ENCODE results near the gene AMOT. TPM values are rescaled to one million over a fixed set of nuclear protein-coding genes. Genes with fewer than 3 reads are reported as not detected.

The AMOT gene
- total and polyA plus RNA-seq, 10 of the 15 experiments (the other 5 are each of a cell fraction or from before 2014, with no cell fraction given): 0.92 to 14.5 (median 2.9) TPM

GRCh38 chrX:112769034-112769433, 71.6 kb downstream of the AMOT start (continued):
- TF ChIP-seq USF1 (IDR thresholded peaks at IDR 0.05; ENCODE audit: borderline replicate concordance, extremely low read length, insufficient read depth, low read depth, low read length): no peak

GRCh38 chrX:112768563-112768962, 72.1 kb downstream of the AMOT start:
- no peaks in the 10 kb centered on the region for H4K20me1 ChIP-seq (ENCODE audit: control insufficient read depth, insufficient read depth)
- in situ Hi-C loops (cut with MboI) (no loop called here), intact Hi-C loops (cut with micrococcal nuclease; ENCODE audit: unreplicated experiment) (loop anchor here (10.0 kb wide), 1 partner anchor 66 kb away; no protein-coding TSS in a partner anchor)
- no peaks in the 10 kb centered on the region for H3K79me2 ChIP-seq (ENCODE audit: control insufficient read depth, insufficient read depth, low read length)
- H3K4me1 ChIP-seq (ENCODE audit: control insufficient read depth, insufficient read depth, low read length): no peaks in the 10 kb centered on the region
- no peak overlapping the region for H2AFZ ChIP-seq (ENCODE audit: control insufficient read depth, low read depth, low read length)
- WGBS (ENCODE audit: insufficient coverage, insufficient replicate concordance, low lambda C conversion rate, missing lambda C conversion rate): 25% methylated on average over 2 of the region's 2 CpGs
- no peaks in the 10 kb centered on the region for H3K36me3 ChIP-seq (ENCODE audit: control insufficient read depth in 2 of 2, insufficient read depth in 2 of 2, low read length in 1 of 2)
- H3K27me3 ChIP-seq (replicated peaks in 1 of 2; ENCODE audit: control insufficient read depth in 2 of 2, insufficient read depth in 2 of 2, low read length in 1 of 2): no peaks in the 10 kb centered on the region
- H3K27ac ChIP-seq (ENCODE audit: control insufficient read depth, insufficient read depth): no peak overlapping the region
- TF ChIP-seq E2F8 (IDR thresholded peaks at IDR 0.05; ENCODE audit: low read depth, partially characterized antibody) (no peak), NR2C2 (IDR thresholded peaks at IDR 0.05; ENCODE audit: borderline replicate concordance, control insufficient read depth, insufficient read length, low read depth) (no peak), RBBP5 (conservative IDR thresholded peaks at IDR 0.05) (no peak), ETV6 (conservative IDR thresholded peaks at IDR 0.05 in 1 of 2, IDR thresholded peaks at IDR 0.05 in 1 of 2; ENCODE audit: borderline replicate concordance in 1 of 2, low read depth in 1 of 2) (no peak), TCF12 (IDR thresholded peaks at IDR 0.05; ENCODE audit: low read depth, low read length) (no peak), LARP7 (IDR thresholded peaks at IDR 0.05) (no peak), CHD2 (IDR thresholded peaks at IDR 0.05; ENCODE audit: borderline replicate concordance, low read depth, low read length) (no peak), MYB (IDR thresholded peaks at IDR 0.05; ENCODE audit: borderline replicate concordance, low read depth, low read length) (no peak)
- ChIA-PET POLR2A (no interaction called here), RAD21 (ENCODE audit: unreplicated experiment) (no interaction called here), SMC1A (ENCODE audit: uncharacterized antibody, unreplicated experiment) (no interaction called here), CTCF (no interaction called here)
- no peak for DNase-seq (ENCODE audit: low read depth, low spot score)
- H3K9me3 ChIP-seq (replicated peaks; ENCODE audit: control insufficient read depth, insufficient read depth, low read length): no peaks in the 10 kb centered on the region
- no TSS peak for BruUV-seq (replicated peaks)
- H3K4me2 ChIP-seq (ENCODE audit: control insufficient read depth, insufficient read depth): no peak overlapping the region
- no peak for ATAC-seq
- FAIRE-seq: no peak
- H3K9ac ChIP-seq (ENCODE audit: control insufficient read depth, insufficient read depth, low read length): no peak overlapping the region
- no peak overlapping the region for H3K4me3 ChIP-seq
